GM19372 (cell line): Measurements from ENCODE around the gene ZFR.
"Not testable (repeated sequence)": the region's sequence is repeated elsewhere in the genome, so short reads cannot be mapped to it uniquely, and the experiment has no call there.

ENCODE experiments used
- ATAC-seq: cut with Tn5 transposase; IDR thresholded peaks from one replicate; pipeline ENCODE4 v1.9.1; 2021; ENCODE audit warnings: mild to moderate bottlenecking, low read depth, moderate library complexity; ENCODE audit not compliant: unreplicated experiment

The ZFR gene

GRCh38 chr5:32326216-32326772, 118.2 kb downstream of the ZFR start:
- ATAC-seq: no peak

GRCh38 chr5:32325616-32326015, 118.9 kb downstream of the ZFR start:
- ATAC-seq: no peak

GRCh38 chr5:32325062-32325461, 119.5 kb downstream of the ZFR start:
- no peak for ATAC-seq

- ATAC-seq: no peak
These were observed 120.8 kb downstream of the ZFR start for GRCh38 chr5:32323741-32324140.

- ATAC-seq: no peak
These were observed 121.7 kb downstream of the ZFR start for GRCh38 chr5:32322882-32323281.

- ATAC-seq: not testable (repeated sequence)
These were observed 122.8 kb downstream of the ZFR start for GRCh38 chr5:32321787-32322186.

GRCh38 chr5:32320576-32320975, 124.0 kb downstream of the ZFR start:
- ATAC-seq: no peak

GRCh38 chr5:32319926-32320543, 124.5 kb downstream of the ZFR start:
- ATAC-seq: no peak

- no peak for ATAC-seq
These were observed 125.1 kb downstream of the ZFR start for GRCh38 chr5:32319392-32319791.

- no peak for ATAC-seq
These were observed 127.5 kb downstream of the ZFR start for GRCh38 chr5:32317041-32317440.

GRCh38 chr5:32315221-32316014, 129.1 kb downstream of the ZFR start:
- no peak for ATAC-seq

- no peak for ATAC-seq
These were observed 129.9 kb downstream of the ZFR start for GRCh38 chr5:32314658-32315057.

- ATAC-seq: not testable (repeated sequence)
These were observed 130.4 kb downstream of the ZFR start for GRCh38 chr5:32314152-32314488.

- ATAC-seq: peak; percentile 89
These were observed 131.8 kb downstream of the ZFR start, which contains the start of gene MTMR12 for GRCh38 chr5:32312595-32313332. Gene MTMR12 (minus strand): TSS chr5:32312939. CDS start chr5:32312838, 101 bp downstream.

GRCh38 chr5:32312197-32312594, 132.3 kb downstream of the ZFR start:
- ATAC-seq: peak; percentile 13

GRCh38 chr5:32311404-32312196, 132.9 kb downstream of the ZFR start:
- no peak for ATAC-seq

GRCh38 chr5:32309761-32310160, 134.8 kb downstream of the ZFR start:
- no peak for ATAC-seq

GRCh38 chr5:32308946-32309345, 135.6 kb downstream of the ZFR start:
- ATAC-seq: no peak

GRCh38 chr5:32307769-32308194, 136.8 kb downstream of the ZFR start:
- ATAC-seq: no peak

- no peak for ATAC-seq
These were observed 139.9 kb downstream of the ZFR start for GRCh38 chr5:32304622-32305021.
